Mesenteric fat pad (tissue), 1 donor: ENCODE data around the gene FBXO17. TPM values are rescaled to one million over a fixed set of nuclear protein-coding genes. Genes with fewer than 3 reads are reported as not detected.
A peak's percentile ranks its signal among the peaks of the same experiment; 100 is the strongest.

Experiments used
- DNase-seq: peaks from one replicate; pipeline ENCODE4 v3.0.0-alpha.2; 2020; ENCODE audit warnings: low spot score
- total RNA-seq: library from RNA; stranded (reverse); fragmentation: NEBNext Ultra II Directional; extraction: Animal tissue kit (Norgen Biotek cat#: 25700); gene quantifications from one replicate; pipeline ENCODE4 v1.2.1, GENCODE V29; 2021
- donor health status: DM: yes; HTN: yes; CAD: no.

The FBXO17 gene
- total RNA-seq, 1 donor from 2014 or later = 28.4 TPM

DNA sequence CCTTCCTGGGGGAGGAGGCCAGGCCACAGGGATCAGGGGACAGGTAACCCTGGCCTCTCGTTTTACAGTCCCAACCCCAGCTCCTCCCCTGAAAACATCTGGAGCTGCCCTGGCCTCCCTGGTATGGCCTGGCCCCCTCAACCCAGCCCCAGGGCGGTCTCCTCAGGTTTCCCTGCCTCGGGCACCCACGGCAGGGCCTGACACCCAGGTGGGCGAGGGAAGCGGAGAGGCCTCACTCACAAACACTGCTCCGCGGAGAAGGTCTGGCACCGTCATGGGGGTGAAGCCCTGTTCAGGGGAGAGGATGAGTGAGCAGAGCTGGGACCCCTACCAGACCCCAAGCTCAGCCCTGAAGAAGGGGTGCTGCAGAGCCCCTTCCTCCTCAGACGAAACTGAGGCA lies 57.0 kb downstream of the FBXO17 start:
- no peak for DNase-seq

DNA sequence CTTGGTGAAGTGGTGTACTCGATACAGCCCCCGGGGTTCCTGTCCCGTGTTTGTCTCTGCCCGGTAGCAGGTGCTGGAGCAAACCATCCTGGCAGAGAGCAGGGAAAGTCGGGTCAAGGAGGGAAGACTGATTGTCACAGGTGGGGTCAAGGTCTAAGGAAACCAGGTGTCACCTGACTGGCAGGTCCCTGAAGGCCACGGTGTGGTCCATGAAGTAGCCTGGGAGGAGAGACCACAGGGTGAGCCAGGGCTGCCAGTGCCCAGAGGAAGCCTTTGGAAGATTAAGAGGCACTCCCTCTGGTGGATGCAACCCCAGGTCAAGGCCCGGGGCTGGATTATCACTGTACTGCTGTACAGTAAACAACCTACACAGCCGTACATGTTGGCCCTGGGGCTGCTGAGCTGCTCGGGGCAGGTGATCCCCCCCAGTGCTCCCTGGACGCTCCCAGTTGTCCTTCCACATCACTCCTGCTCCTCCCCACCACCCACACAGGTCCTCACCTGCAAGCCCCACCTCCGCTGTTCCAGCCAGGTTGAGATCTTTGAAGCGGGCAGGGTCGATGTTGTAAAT lies 57.5 kb downstream of the FBXO17 start:
- no peak for DNase-seq

DNA sequence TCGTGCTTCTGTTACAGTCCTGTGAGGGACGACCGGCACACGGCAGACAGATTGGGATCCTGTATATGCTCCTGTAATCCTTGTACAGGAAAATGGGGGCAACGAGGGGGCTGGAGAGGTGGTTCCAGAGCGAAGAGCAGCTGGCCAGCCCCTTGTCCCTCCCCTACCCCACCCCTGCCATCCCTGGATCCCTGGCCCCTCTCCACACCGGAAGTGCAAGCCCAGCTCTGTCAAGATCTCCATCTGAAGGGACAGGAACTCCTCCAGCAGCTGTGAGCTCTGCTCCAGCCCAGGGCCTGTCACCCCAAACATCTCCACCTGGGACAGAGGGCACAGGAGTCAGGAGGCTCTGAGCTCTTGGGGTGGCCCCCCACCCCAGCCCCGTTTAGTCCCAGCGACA lies 58.0 kb downstream of the FBXO17 start:
- no peak for DNase-seq

DNA sequence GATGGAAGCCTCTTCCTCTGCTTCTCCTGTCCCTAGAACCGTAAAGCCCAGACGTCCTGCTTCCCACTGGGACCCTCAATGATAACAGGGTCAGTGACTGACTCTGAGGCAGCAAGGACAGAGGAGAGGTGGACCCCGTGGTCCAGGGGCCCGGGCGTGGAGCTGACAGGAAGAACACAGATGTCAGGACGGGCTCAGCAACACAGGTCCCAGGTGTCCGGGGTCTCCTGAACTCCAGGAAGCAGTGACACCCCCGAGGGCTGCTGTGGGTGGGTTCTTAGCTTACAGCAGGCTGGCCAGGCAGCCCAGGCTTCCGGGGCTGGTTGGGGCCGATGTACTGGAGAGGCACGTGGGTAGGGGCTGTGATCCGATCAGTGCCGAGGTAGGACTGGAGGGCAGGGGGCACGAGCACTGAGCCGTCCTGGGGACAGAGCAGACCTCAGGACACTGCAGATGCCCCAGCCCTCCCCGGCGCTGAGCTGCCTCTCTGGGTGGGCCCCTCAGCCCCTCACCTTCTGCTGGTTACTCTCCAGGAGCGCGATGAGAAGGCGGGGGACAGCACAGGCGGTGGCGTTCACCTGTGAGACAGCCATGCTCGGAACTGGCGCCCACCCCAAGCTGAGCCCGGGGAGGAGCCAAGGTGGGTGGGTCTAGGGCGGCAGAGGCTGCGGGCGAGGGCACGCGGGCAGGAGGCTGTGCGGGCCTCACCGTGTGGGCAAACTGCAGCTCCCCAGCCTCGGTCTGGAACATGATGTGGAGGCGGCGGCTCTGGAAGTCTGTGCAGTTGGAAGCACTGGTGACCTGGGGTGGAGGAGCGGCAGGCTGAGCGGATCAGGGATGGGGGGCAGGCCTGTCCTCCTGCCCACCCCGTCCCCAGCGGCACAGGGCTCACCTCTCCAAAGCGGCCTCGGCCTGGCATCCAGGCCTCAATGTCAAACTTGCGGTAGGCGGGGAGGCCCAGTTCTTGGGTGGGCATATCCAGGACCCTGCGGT lies 59.9 kb downstream of the FBXO17 start:
- no peak for DNase-seq

DNA sequence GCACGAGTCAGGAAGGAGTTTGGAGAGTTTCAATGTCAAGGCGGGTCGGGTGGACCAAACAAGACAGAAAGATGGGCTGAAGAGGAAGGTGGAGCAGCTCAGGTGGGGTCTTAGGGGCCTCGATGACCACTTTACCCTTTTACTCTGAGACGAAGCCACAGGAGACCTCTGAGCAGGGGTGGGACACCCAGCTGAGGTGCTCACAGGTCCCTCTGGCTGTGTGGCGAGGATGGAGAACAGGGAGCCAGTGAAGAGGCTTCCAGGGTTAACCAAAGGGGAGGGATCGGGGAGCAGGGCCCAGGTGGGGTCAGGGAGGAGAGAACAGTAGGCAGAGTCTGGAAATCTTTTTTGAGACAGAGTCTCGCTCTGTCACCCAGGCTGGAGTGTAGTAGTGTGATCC lies 61.6 kb downstream of the FBXO17 start:
- no peak for DNase-seq

DNA sequence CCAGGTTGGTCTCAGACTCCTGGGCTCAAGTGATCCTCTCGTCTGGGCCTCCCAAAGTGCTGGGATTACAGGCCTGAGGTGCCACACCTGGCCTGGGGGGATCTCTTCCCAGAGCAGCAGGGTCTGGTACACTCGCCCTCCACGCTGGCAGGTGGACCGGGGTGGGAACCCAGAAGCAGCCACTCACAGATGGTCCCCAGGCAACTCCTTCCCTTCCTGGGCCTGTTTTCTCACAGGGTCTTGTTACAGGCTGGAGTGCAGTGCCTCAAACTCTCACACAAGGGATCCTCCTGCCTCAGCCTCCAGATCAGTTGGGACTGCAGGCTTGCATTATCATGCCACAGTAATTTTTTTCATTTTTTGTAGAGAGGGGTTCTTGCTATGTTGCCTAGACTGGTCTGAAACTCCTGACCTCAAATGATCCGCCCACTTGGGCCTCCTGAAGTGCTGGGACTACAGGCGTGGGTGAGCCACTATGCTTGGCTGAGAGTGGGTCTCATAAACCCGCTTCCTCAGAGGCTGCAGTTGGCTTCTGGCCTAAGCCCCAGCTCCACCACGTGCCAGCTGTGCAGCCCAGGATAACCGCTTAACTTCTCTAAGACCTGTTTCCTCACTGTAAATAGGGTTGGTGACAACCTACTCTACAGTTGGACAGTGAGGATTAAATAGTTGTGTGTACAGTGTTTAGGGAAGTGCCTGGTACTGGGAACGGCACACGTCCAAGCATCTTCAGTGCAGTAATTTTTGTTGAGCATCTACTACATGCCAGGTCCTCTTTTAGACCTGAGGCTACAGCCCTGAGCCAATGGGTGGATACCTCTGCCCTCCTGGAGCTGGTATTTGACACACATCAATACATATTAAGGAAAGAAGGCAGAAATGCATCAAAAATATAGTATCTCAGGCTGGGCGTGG lies 62.7 kb downstream of the FBXO17 start:
- DNase-seq = no peak

DNA sequence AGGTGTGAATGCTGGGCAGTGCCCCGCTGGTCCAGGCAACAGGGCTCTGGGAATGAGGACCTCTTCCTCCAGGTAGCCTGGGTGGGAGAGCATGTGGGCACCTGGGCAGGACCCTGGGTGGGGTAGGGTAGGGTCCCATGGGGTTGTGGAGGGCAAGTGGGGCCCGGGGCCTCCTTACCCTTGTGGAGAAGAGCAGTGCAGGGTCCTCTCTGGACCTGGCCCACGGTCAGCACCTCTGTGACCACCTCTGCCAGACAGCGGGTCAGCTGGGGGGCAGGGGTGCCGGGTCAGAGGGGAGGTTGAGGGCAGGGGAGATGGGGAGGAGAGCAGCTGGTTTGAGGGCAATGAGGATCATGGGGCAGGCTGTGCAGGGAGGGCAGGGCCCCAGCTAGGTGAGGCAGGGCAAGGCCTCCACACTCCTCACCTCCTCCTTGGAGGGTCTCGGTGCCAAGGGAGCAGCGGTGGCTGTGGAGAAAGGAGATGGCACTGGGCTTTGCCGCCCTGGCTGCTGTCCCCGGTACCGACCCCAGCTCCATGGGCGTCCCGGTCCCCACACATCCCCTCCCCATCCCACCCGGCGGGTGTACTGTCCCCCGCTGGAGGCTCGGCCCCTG lies 64.0 kb downstream of the FBXO17 start:
- no peak for DNase-seq

DNA sequence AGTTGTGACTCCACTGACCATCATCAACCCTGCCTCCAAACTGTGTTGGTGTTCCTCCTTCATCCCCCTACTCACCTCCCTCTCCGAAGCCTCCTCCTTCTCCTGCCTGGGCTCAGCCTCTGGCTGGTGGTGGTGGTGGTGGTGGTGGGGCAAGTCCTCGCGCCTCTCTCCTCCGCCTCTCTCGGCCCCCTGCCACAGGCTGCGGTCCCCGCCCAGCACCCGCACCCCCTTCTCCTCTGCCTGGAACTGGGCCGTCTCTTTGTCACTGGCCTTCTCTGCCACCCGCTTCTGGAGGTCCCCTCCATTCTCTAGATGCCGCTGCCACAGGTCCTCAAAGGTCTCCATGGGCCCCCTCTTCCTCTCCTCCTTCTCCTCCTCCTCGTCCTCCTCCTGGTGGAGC lies 65.1 kb downstream of the FBXO17 start:
- no peak for DNase-seq

DNA sequence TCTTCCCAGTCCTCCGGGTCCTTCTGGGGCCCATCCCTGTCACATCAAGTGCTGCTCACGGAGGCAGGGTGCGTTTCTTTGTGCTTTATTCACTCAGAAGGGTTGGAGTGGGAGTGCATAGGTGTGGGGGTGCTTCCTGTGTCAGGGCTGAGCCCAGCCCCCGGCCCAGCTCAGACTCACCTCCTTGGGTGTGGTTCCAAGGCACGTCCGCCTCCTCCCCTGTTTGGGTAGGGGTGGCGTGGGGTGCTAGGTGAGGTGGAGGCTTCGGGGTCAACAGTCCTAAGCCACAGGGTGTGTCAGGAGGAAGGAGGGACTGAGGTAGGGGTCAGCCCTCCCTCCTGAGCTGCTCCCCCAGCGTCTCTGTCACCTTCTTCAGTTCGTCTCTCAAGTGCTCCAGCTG lies 66.6 kb downstream of the FBXO17 start:
- no peak for DNase-seq

DNA sequence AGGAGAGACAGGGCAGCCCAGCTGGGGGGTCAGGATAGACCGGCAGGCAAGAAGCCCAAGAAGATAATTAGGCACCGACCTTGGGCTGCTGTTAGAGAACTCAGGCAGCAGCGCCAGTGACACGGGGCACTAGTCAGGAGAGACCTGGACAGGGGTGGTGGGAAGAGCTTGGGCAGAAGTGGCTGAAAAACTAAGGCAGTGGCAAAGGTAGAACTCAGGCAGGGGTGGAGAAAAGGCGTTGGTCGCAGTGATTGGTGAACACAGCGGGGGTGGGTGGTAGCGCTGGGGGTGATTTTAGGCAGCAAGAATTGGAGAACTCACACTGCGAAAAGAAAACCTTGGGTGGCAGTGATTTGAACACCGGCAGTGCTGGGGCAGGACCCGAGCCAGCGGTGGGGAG lies 67.9 kb downstream of the FBXO17 start:
- no peak for DNase-seq

DNA sequence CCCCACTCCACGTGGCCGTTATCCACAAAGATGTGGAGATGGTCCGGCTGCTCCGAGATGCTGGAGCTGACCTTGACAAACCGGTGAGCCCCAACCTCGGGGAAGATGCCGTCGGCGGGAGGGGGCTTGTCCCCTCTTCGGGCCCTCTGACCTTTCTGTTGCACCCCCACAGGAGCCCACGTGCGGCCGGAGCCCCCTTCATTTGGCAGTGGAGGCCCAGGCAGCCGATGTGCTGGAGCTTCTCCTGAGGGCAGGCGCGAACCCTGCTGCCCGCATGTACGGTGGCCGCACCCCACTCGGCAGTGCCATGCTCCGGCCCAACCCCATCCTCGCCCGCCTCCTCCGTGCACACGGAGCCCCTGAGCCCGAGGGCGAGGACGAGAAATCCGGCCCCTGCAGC lies 68.3 kb downstream of the FBXO17 start:
- DNase-seq = no peak

DNA sequence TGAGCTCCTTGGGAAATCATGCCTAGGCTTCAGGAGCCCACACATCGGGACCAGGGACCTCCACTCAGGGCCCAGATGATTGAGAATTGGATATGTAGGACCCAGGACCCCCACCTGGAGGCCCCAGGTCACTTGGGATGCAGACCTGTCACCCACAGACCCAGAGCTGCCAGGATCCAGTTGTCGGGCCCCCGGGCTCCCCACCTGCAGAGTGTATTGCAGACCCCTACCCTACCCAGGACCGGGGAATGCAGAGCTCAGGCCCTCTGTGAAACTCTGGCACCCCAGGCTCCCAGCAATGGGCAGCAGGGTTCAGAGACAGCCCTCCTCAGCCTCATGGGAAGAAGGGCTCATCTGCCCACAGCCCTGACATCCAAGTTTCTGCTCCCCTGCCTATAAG lies 69.9 kb downstream of the FBXO17 start:
- no peak for DNase-seq

DNA sequence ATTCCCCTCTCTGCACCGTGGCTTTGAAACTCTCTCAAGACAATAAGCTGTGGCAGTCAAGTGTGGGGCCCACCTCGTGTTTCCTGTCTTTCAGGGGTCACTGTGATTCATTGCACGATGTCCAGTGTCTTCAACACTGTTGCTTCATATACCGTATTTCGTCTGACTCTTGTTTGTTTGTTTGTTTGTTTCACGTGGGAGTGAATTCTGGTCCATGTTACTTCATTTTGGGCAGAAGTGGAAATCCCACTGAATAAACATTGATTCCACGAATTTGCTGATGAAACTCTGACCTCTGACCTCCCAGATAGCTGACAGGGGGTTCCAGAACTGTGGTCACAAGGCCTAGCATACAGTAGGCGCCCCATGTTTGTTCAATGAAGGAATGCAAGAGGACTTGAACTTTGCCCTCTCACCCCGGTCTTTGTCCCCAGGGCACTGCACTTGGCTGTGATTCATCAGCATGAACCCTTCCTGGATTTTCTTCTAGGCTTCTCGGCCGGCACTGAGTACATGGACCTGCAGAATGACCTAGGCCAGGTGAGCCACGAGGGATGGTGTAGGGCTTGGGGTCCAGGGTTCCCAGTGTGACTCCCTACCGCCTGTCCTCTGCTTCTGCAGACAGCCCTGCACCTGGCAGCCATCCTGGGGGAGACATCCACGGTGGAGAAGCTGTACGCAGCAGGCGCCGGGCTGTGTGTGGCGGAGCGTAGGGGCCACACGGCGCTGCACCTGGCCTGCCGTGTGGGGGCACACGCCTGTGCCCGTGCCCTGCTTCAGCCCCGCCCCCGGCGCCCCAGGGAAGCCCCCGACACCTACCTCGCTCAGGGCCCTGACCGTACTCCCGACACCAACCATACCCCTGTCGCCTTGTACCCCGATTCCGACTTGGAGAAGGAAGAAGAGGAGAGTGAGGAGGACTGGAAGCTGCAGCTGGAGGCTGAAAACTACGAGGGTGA lies 70.7 kb downstream of the FBXO17 start:
- no peak for DNase-seq

DNA sequence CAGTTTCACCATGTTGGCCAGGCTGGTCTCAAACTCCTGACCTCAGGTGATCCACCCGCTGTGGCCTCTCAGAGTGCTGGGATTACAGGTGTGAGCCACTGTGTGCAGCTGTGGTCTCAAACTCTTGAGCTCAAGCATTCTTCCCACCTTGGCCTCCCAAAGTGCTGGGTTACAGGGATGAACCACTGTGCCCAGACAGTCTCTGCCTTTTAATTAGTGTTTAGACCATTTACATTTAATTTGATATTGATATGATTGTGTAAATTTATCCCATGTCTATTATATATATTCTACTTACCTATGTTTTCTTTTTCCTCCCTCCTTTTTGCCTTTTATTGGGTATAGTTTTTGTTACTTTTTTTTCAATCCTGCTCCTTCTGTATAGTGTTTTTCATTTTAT lies 73.9 kb downstream of the FBXO17 start:
- no peak for DNase-seq

DNA sequence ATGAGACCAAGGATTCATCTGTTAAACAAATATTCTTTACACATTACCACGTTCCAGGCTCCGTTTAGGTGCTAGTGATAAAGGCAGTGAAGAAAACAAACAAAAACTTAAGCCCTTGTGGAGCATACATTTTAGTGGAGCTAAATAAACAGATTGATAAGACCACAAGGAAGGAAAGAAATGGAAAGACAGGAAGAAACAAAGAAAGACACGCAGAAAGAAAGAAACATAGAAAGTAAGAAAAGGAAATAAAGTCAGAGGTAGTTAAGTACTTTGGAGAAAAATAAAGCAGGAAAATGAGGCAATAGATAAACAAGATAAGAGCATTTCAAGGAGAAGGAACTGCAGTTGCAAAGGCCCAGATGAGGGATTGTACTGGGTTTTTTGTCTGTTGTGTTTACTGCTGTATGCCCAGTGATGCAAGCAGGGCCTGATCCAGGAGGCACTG lies 74.8 kb downstream of the FBXO17 start:
- no peak for DNase-seq

DNA sequence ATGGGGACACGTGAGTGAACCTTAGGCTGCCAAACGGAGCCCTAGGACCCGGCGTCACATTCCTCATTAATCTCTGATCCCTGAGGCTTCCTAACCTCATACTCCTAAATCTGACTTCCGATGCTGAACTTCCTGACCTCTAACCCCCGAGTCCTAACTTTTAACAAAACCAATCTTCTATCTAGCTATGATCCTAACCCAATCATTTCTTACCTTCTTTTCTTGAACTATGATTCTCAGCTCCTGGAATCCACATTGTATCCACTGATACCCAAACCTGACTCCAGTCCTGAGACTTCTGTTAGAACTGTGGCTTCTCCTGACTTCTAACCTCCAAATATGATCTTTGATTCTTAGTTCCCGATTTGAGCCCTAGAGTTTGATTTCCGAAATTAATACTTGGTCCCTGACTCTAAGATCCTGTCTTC lies 75.3 kb downstream of the FBXO17 start:
- DNase-seq = no peak

DNA sequence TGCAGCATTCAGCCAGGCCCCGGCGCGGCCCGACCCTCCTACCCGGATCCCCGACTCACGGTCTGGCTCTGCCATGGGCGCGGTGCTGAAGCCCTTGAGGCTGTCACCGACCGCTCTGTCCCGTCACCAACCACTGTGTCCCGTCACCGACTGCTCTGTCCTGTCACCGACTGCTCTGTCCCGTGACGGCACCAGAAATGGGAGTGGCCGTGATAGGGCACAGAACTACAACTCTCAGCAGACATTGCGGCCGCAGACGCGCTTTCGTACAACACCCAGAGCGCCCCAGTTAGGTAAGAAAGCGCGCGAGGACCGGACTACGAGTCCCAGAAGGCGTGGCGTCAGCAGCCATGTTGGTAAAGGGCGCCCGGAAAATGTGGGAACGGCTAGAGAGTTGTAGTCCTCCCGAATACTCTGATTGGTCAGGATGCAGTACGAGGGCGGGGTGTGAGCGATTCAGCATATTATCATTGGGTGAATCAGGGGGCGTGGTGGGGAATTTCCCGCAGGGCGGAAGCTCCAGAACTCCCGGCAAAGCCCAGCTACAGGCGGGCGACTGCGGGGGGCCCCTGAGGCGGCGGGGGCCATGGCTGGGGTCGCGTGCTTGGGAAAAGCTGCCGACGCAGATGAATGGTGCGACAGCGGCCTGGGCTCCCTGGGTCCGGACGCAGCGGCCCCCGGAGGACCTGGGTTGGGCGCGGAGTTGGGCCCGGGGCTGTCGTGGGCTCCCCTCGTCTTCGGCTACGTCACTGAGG lies 75.9 kb downstream of the FBXO17 start, which contains the start of the genes NFKBIB and SIRT2:
Gene NFKBIB, plus strand, starts transcription at position 523 of the 755 bp plus-strand sequence. Its CDS starts 64 bp downstream, at position 587.
Gene SIRT2, minus strand, starts transcription at position 172 of the 755 bp plus-strand sequence. Its CDS starts 97 bp downstream, at position 75.
- DNase-seq = peak; percentile 99

DNA sequence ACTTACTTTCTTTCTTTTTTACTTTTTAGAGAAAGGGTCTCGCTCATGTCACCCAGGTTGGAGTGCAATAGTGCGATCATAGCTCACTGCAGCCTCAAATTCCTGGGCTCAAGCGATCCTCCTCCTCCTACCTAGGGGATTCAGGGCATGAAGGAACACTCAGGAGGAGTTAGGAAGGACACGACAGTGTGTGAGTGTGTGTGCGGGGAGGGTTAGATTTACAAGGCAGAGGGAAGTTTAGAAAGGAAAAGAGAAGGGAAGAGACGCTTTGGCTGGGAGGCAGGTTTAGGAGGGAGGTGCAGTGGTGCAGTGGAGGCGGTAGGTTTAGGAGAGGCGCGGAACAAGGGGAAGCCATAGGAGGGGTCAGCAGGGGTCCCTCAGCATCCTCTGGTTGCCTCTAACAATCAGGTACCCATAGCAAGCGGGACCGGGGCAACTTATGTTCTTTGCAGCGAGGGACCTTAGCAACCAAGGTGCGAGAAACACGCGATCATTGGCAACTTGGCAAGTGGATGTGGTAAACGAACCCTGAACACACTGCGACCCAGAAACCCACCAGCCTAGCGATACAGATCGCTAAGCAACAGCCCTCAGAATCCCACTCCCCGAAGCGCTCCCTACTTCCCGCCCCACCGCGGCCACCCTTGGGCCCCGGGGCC lies 76.6 kb downstream of the FBXO17 start:
- DNase-seq = no peak
